Measurements from ENCODE around the gene LSM3.

Gene LSM3

GRCh38 chr3:14178247-14179113, at the start of gene LSM3, which contains the start of gene XPC:
Gene LSM3 (plus strand): TSS chr3:14178817. CDS start chr3:14178861, 44 bp downstream.
Gene XPC (minus strand): TSS chr3:14178601. CDS start chr3:14178568, 33 bp downstream.
- peak; percentile 99 for DNase-seq

DNA sequence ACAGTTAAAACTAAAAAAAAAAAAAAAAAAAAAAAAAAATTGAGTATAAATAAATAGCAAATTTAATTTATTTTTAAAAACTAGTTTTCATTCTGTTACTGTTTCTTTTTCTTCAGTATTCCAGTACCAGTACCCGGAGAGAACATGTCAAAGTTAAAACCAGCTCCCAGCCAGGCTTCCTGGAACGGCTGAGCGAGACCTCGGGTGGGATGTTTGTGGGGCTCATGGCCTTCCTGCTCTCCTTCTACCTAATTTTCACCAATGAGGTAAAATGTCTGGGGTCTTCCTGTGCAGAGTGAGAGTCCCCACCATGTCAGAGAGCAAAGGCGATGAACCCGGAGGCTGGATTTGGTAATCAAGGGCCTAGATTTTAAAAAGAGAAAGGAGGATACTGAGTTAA, 49.3 kb upstream of the LSM3 start:
- no peak for DNase-seq

- no peak for DNase-seq
Measured at GRCh38 chr3:14130230-14130629, 48.4 kb upstream of the LSM3 start.

DNA sequence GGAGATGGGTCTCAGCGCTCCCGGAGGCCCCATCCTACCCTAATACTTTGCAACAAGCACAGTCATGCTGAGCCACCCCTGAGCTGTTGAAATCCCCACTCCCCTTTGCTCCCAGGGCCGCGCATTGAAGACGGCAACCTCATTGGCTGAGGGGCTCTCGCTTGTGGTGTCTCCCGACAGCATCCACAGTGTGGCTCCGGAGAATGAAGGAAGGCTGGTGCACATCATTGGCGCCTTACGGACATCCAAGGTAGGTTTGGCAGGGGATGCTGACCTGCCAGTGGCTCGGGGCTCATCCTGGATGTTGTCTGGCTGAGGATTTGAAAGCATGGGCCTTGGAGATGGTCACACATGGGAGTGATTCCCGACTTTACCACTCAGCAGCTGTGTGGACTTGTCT, 47.9 kb upstream of the LSM3 start:
- DNase-seq: no peak

GRCh38 chr3:14131134-14131533, 47.5 kb upstream of the LSM3 start:
- no peak for DNase-seq

GRCh38 chr3:14132120-14132519, 46.5 kb upstream of the LSM3 start:
- no peak for DNase-seq

DNA sequence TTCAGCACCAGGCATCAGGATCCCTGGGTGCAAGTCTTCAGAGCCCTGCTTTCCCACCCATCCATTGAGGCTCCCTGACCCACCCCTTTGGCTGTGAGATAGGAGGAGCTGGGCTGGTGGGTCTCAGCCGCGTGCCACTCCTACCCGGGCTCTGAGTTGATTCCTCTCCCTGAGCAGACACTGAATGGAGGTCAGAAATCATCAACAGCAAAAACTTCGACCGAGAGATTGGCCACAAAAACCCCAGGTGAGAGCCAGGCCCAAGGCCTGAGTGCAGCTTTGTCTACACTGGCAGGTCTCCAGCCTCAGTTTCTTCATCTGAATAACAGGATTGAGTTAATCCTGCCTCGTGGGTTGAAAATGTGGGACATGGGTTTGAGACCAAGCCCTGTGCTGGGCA, 45.9 kb upstream of the LSM3 start:
- DNase-seq: no peak

DNA sequence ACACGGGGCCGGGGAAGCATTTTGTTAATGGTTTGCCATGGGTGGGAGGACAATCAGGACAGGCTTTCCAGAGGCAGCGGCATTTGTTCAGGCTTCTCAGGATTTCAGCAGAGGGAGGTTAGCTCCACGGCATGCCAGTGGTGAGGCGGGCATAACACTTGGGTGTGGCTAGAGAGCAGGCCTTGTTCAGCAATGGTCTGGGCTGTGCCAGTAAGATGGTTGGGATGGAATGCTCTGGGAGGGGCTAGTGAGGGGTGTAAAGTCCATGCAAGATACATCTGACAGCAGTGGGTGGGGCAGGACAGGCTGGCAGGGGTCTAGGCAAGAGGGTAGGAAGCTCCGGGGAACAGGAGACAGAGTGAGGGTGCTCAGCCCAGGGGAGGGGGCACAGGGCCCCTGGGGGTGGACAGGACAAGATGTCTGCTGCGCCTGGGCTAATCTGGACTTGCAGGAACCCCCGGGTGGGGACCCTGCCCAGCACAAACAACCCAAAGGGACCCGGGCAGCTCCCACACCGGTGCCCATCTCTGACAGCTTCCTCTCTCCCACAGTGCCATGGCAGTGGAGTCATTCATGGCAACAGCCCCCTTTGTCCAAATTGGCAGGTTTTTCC, 45.3 kb upstream of the LSM3 start:
- DNase-seq: no peak

DNA sequence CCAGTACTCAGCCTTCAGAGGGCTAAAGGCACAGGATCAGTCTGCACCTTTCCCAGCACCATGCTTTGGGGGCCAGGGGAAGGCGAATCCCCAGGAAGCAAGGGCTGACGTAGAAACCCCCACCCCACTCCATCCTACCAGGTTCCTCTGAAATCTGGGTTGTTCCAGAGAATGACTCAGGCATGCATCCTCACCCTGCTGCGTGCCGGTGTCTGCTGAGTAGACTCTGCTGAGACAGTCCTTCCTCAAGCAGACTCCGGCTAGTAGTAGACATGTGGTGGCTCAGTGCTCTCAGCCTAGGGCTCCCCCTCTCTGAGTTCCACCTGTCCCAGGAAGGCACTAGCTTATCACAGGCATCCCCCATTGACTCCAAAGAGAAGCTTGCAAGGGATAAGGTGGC, 44.7 kb upstream of the LSM3 start:
- DNase-seq: no peak

GRCh38 chr3:14134291-14134690, 44.3 kb upstream of the LSM3 start:
- DNase-seq: no peak

GRCh38 chr3:14135581-14135980, 43.0 kb upstream of the LSM3 start:
- no peak for DNase-seq

GRCh38 chr3:14137004-14137403, 41.6 kb upstream of the LSM3 start:
- no peak for DNase-seq

- DNase-seq: no peak
Measured at GRCh38 chr3:14137445-14137844, 41.2 kb upstream of the LSM3 start.

GRCh38 chr3:14138109-14138877, 40.3 kb upstream of the LSM3 start:
- DNase-seq: no peak

DNA sequence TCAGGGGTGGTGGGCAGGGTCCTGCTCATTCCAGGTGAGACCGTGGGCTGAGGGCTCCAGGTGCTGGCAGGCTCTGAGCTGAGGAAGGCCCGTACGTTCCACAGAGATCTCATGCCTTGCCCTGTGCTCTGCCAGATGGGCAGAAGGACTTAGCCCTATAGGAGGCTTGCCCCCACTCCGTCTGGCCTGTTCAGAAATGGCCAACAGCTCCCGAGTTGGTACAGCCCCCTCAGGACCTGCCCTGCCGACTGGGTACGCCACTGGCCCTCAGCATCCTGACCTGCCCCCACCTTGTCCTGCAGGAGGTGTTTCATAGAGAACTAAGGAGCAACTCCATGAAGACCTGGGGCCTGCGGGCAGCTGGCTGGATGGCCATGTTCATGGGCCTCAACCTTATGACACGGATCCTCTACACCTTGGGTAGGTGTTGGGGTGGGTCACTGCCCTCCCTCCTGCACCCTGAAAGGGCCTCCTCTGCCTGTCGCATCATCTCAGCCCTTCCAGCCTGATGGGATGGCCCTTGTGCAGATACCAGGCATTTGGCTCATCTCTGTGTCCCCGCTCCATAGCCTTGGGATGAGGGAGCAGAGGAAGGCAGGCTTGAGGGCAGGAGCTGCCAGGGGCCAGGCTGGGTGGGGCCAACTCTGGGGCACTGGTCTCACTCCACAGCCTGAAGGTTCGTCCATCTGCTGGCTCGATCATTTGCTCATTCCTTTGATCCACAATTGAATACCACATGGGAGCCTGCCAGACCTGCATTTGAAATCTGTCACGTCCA, 39.5 kb upstream of the LSM3 start:
- no peak for DNase-seq

GRCh38 chr3:14139771-14140170, 38.8 kb upstream of the LSM3 start:
- no peak for DNase-seq

GRCh38 chr3:14140668-14141067, 37.9 kb upstream of the LSM3 start:
- no peak for DNase-seq

DNA sequence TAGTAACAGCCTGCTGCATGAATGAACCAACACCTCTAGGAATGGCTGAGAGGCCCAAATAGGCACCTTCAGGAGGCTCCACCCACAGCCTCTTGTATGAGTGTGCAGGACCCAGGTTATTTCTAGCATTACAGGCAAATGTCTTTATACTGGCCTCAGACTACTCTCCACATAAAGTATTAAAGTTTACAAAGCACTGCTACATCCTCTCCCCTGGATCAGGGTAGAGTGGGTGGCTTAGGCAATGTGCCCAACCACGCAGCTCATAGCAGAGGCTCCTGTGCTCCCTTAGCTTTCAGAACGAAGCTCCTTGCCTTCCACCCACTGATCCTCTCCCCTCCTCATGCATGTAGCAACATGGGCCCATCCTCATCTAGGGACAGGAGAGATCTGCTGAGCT, 37.5 kb upstream of the LSM3 start:
- no peak for DNase-seq

GRCh38 chr3:14141602-14142341, 36.8 kb upstream of the LSM3 start:
- DNase-seq: no peak

GRCh38 chr3:14142567-14143270, 35.9 kb upstream of the LSM3 start:
- peak; percentile 86 for DNase-seq

Data from CD4-positive, alpha-beta T cell treated with Interleukin-21 for 1 hour (primary cell).